ENCODE data around the gene SHB. TPM values are rescaled to one million over a fixed set of nuclear protein-coding genes. Genes with fewer than 3 reads are reported as not detected.

Gene SHB
- total and polyA plus RNA-seq, 2 donors (not counting 3 experiments of a cell fraction or from before 2014, with no cell fraction given), result 13.4 to 24.9 TPM

GRCh38 chr9:38091310-38092199 is 22.5 kb upstream of the SHB start:
- intact Hi-C loops (cut with micrococcal nuclease) (no loop called here), dilution Hi-C loops (cut with MboI; ENCODE audit: extremely low pct_ligation_motif_present, low sequenced_read_pairs) (no loop called here)
- Histone ChIP-seq H3K9me3 (replicated peaks; ENCODE audit: control insufficient read depth, insufficient read depth, low read length) (no peaks in the 10 kb centered on the region), H3K4me3 (replicated peaks in 1 of 3; ENCODE audit: insufficient read depth in 1 of 3, low read depth in 1 of 3, low read length in 3 of 3) (no peak overlapping the region), H3K79me2 (ENCODE audit: control insufficient read depth, insufficient read depth, low read length) (no peaks in the 10 kb centered on the region), H3K4me1 (ENCODE audit: control insufficient read depth, extremely low read depth, insufficient read depth, low read length) (peaks cover 11% of the 10 kb centered on the region), H3K9ac (replicated peaks; ENCODE audit: extremely low read depth, insufficient read depth, low read length) (no peak overlapping the region), H3K27ac (ENCODE audit: insufficient read depth, low read depth, low read length) (no peak overlapping the region), H3K4me2 (ENCODE audit: insufficient read depth, low read length) (no peak overlapping the region), H2AFZ (ENCODE audit: low read depth, low read length) (no peak overlapping the region), H4K20me1 (replicated peaks; ENCODE audit: control insufficient read depth, extremely low read depth, insufficient read depth, low read length) (no peaks in the 10 kb centered on the region), H3K27me3 (ENCODE audit: control insufficient read depth in 2 of 2, insufficient read depth in 2 of 2, low read length in 2 of 2) (no peaks in the 10 kb centered on the region), H3K36me3 (ENCODE audit: control insufficient read depth in 2 of 2, extremely low read depth in 1 of 2, insufficient read depth in 2 of 2, low read length in 2 of 2) (no peaks in the 10 kb centered on the region), H3K9me1 (replicated peaks; ENCODE audit: control insufficient read depth, extremely low read depth, insufficient read depth, low read length) (no peaks in the 10 kb centered on the region)
- BruUV-seq (replicated peaks), result no TSS peak
- FAIRE-seq (no peak), DNase-seq (ENCODE audit: low read depth, low spot score) (no peak)
- ChIA-PET POLR2A (no interaction called here), CTCF (interaction anchor here (1.8 kb wide), 1 partner anchor 177 kb away, joined by 6 read pairs; no protein-coding TSS in a partner anchor)
- TF ChIP-seq EZH2 (IDR thresholded peaks at IDR 0.05; ENCODE audit: borderline replicate concordance, low read depth, low read length, severe bottlenecking), result no peak
- TF ChIP-seq POLR2AphosphoS5 (IDR thresholded peaks at IDR 0.05; ENCODE audit: insufficient read depth, low read depth, low read length), result no peak
- TF ChIP-seq, protein P1, sequence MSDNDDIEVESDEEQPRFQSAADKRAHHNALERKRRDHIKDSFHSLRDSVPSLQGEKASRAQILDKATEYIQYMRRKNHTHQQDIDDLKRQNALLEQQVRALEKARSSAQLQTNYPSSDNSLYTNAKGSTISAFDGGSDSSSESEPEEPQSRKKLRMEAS (IDR thresholded peaks at IDR 0.05; ENCODE audit: insufficient read depth, insufficient read length), result no peak
- TF ChIP-seq POLR2A (IDR thresholded peaks at IDR 0.05; ENCODE audit: low read depth, low read length), result no peak
- no peak for TF ChIP-seq GATA2 (IDR thresholded peaks at IDR 0.05; ENCODE audit: insufficient read depth, insufficient read length, low read depth, low read length)
- no peak for TF ChIP-seq MYC (IDR thresholded peaks at IDR 0.05; ENCODE audit: low read depth, low read length)
- no peak for TF ChIP-seq FOS (IDR thresholded peaks at IDR 0.05; ENCODE audit: borderline replicate concordance, insufficient read depth, low read length)
- no peak for TF ChIP-seq JUN (IDR thresholded peaks at IDR 0.05; ENCODE audit: borderline replicate concordance, insufficient read depth, insufficient read length, low read depth)
- TF ChIP-seq CTCF (IDR thresholded peaks at IDR 0.05; ENCODE audit: extremely low read depth in 1 of 2, insufficient read depth in 1 of 2, low read depth in 1 of 2, low read length in 2 of 2), result no peak

Measured in endothelial cell of umbilical vein (primary cell).